NCI-H1092 (cell line): Measurements from ENCODE around the gene ZNF365.
"Not testable (repeated sequence)": the region's sequence is repeated elsewhere in the genome, so short reads cannot be mapped to it uniquely, and the experiment has no call there.

ENCODE experiments used
- DNase-seq: peaks from one replicate; lab custom pipeline; 2025; lab: John Stamatoyannopoulos, UW

The ZNF365 gene

DNA sequence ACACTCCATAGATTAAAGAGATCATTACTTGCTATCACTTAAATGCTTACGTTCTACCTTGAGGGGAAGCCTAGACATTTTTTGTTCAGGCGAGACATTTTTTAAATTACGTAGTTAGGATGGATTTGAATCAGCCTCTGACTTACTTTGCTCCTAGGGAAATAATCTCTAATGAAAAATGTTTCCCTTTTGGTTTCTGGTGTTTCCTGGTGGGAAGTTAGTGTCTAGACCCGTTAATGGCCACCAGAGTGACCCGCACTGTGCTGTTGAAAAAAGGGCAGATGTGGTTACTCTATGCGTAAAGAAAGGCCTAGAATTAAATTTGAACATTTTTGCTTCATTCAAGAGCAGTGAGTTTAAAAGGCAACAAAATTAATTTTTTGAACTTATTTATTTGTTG is 3.8 kb downstream of the ZNF365 start:
- DNase-seq = no peak

DNA sequence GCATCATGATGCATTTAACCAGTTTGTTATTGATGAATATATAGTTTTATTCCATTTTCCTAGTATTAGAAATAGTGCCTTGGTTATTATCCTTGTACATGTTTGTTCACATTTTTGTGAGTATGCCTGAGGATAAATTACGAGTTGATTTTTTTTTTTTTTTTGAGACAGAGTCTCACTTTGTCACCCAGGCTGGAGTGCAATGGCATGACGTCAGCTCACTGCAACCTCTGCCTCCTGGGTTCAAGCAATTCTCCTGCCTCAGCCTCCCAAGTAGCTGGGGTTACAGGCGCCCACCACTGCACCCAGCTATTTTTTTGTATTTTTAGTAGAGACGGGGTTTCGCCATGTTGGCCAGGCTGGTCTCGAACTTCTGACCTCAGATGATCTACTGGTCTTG is 4.7 kb downstream of the ZNF365 start:
- not testable (repeated sequence) for DNase-seq

DNA sequence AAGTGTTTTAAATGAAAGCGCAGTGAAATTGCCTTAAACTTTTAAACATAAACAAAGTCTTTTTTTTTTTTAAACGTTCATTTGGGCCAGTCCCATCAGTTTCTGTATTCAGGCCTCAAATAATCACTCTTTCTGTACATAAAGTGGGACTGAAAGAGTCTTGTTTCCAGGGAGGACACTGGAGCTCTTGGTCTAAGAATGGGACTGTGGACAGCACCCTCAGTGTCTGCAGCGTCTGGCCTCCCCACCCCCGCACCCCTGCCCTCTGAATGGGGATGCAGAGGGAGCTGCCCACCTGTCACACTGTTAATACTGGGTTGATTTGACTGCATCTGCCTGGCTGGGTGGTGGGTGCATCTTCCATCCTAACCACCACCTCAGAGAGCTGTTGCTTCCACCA is 5.2 kb downstream of the ZNF365 start:
- DNase-seq = no peak

DNA sequence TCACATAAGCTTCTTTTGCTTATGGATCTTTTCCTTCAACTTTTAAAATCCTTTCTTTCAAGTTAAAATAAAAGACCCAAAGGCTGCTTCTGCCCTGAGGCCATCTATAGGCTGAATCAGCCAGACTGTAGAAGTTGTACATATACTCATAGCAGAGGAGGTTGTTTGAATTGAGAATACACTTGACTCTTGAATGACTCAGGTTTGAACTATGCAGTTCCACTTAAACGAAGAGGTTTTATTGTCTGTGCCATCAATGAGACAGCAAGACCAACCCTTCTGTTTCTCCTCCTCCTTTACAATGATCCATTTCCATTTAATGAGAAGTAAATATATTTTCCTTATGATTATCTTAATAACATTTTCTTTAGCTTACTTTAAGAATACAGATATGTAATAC is 5.8 kb downstream of the ZNF365 start:
- no peak for DNase-seq

DNA sequence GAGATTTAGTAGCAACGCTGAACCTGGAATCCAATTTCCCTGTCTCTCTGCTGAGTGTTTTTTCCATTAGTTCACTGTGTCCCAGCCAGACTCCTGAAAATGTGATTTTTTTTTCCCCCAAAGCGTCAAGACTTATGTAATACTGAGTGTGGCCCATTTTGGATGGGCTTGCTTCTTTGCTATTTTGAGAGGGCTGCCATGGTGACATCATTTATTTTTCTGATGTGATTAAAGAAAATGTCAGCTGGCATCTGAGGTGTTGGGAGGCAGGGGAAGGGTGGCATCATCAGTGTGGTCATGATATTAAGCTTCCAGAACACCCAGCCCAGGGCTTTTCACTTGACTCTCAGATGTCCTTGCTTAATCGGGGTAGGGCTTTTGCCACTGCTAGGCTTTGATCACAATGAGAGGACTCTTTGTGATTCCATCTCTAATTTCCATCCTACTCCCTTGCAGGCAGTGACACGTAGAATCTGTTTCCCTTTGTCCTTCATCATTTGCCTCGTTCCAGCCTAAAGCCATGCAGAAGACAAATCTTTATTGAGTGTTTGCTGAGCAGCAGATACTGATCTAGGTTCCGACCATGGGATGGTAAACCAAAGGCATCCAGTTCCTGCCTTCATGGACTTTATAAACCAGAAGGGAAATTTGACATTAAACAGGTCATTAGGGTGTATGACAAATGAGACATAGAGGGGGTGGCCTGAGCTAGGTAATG is 7.4 kb downstream of the ZNF365 start:
- no peak for DNase-seq

DNA sequence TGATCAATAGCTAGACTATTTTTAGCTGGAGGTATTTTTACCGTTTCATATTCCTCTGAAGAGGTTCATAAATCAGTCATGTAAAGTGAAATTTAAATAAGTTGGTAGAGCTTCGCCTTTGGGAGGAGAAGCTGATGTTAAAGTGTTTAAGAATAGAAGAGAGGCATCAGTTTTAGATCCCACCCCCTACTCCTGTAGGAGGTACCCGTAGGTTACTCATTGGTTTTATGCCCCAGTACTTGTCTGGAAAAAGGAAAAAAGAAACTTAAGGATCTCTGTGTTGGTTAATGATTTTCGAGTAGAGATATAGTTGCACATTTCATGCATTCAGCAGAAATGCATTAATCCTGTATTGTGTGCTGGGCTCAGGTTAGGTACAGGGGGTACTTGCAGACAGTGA is 8.7 kb downstream of the ZNF365 start:
- DNase-seq = no peak

DNA sequence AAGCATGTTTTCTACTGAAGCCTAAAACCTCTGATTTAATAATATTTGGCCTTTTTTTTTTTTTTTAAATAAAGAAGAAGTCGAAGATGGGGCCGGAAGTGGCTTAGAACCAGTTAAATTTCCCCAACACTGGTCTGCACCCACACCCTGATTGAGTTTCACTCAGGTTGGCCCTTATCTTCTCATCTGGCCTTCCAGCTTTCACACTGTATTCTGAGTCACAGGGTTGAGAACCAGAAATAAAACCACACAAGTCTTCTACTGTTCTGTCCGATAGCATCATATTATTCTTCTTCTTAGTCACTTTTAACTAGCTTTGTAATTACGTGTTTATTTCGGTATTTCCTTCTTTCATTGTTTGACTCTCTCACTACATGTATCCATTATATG is 9.9 kb downstream of the ZNF365 start:
- DNase-seq = no peak

DNA sequence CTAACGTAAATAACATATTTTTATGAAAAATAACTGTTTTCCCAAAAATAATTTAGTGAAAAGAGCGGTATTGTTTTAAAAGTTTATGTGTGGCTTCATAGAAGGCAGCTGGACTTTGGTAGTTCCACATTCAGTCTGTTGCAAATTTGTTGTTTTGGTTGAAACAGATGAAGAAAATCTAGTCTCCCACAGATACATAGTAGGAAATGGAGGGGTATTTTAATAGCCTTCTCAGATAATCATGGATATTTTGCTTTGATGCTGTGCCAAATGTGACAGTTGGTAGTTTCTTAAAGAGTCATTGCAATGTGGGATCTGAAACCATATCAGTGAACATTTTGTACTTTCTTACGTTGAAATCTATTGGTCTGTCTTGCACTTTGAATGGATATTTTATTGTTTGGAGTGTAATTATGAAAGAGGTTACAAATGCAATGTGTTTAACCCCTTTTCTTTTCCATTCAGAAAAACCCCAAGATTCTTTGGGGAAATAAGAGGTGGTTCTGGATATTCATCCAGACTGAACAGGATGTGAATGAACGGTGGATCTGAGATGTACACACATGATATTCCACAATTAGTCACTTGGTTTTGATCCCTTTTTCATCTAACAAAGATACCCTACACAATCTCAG is 10.4 kb downstream of the ZNF365 start:
- DNase-seq = no peak

DNA sequence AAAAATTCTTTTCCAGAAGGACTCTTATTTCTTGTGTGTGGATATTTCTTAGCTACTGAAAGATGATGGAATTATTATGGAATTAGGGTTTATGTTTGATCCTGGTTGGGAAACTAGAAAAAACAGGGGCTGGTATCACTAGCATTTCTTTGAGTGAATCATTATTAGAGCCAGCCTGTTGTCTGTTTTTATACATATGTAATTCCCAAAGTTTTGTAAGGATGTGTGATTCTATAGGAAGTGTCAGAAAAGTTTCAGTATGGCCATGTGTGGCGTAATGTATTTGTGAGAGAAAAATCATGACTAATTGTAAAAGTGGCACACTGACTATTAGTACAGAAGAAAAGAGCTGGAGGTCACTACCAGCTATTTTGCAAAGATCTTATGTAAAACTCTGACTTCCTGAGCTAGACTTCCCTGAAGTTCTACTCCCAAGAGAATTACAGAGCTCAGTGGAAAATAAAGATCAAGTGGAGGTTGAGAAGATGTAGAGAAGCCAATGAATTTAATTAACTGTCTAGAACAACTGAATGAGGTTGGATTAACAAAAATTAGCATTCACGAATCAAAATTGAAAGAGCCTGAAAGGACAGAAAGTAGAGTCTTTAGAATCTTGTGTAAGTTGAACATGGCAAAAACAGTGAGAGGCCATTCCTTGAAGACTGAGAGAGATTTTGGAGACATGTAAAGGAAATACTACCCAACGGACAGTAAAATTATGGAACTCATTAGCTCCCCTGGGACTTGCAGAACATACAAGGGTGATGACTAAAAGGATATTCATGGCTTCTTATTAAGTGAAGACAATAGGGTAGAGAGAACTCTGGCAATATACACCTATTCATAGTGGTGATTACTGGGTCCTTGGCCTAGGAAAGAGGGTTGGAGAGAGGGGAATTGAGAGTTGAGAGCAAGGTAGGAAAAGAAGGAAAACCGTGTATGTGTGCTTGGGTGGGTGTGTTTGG is 12.5 kb downstream of the ZNF365 start:
- no peak for DNase-seq

DNA sequence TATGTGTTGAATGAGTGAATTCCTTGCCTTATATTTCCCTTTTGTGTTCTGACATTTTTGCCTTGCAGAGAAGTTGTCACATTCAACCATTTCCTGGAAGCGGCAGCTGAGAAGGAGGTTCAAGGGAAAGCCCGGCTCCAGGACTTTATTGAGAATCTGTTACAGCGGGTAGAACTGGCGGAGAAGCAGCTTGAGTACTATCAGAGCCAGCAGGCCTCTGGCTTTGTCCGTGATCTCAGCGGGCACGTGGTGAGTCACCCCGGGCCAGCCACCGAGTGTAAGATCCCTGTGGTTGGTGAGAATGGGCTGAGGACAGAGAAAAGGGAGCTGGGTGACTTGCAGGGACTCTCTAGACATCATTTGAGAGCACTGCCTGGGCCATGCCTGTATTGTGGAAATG is 14.2 kb downstream of the ZNF365 start:
- DNase-seq = no peak

DNA sequence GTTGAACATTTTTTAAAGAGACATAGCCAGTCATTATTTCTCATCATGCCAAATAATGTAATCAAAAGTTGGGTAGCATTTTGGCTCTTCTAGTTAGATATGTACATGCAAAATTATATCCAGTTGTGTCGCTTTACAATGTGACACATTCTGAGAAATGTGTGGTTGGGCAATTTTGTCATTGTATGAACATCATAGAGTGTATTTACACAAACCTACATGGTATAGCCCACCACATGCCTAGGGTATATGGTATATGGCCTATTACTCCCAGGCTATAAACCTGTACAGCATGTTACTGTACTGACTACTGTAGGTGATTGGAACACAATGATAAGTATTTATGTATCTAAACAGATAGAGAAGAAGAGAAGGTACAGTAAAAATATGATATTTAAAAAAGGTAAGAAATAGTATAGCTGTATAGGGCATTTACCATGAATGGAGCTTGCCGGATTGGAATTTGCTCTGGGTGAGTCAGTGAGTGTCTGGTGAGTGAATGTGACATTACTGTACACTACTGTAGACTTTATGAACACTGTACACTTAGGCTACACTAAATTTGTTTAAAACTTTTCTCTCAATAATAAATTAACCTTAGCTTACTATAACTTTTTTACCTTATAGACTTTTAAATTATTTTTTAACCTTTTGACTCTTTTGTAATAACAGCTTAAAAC is 16.5 kb downstream of the ZNF365 start:
- DNase-seq = no peak

DNA sequence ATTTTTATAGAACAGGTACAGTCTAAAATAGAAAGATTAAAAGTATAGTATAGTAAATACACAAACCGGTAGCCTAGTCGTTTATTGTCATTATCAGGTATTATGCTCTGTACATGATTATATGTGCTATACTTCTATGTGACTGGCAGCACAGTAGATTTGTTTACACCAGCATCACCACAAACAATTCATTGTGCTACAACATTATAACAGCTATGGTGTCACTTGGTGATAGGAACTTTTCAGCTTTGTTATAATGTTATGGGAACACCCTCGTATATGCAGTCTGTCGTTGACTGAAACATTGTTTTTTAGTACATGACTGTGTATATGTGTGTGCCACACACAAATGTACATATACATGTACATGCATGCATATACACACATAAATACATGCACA is 19.1 kb downstream of the ZNF365 start:
- DNase-seq = no peak

DNA sequence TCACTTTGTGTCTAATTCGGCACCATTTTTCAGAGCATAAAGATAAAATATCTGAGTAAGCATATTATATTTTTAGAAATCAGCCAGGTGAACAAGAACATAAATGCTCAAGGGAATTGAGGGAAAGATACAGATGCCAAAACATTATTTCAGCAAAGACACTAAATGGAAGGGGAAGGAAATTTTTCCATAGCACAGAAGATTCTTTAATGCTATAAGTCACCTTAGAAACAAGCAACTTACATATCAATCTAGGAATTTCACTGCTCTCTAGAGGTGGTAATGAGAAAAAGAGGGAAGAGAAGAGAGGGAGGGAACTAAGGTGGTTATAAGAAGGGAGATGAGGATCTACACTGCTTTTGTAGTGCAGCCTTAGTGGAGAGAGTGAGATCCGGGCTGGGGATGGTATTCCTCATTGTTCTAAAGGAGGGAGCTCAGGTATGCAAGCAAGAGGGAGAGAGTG is 20.4 kb downstream of the ZNF365 start:
- DNase-seq = no peak

DNA sequence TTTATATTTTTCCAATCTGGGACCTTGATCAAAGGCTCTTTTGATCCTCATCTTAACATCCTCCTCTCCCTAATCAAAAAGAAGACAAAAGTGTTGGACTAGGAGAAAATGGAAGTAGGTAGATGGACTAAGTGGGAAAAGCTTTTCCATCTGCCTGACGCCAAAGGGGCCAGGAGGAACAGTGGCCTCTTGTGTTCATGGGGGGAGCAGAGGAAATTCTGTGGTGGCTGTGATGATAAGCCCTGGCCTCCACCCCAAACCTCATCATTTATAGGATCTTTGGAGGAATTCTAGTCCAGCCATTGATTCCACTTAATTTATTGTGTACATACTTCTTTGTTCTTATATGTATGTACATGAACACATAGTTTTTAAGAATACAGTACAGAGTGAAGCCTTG is 21.7 kb downstream of the ZNF365 start:
- no peak for DNase-seq

DNA sequence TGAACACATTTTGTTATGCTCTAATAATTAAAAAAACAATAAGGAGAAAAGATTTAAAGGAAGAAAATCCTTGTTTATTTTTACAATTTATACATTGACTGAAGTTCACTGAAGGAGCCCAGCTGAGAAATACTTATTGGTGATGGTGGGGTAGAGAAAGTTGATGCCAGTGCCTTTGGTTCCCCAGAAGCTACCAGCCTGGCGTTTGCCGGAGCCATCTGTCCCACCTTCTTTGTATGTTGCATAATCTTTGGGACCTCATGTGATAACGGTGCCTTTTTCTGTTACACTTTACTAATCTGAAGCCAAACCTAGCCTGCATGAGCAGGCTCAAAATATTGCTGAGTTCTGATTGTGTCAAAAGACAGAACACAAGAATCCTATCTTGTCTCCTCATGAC is 22.7 kb downstream of the ZNF365 start:
- DNase-seq = no peak

DNA sequence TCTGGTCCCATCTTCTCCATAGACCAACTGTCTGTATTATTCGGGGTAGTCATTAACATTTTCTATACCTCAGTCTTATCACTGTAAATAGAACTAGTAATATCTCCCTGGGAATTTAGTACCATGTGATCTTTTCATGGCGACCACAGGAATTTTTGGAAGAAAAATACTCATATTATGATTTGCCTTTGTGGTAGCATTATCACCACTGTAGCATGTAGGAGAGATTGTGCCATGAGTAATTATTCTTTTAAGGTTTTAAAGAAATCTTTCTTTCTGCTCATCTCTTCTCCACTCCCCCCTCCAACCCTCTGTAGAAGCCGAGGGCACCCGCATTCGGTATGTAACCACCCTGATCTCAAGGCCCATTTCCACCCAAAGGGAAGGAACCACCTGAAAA is 25.0 kb downstream of the ZNF365 start:
- DNase-seq = no peak

DNA sequence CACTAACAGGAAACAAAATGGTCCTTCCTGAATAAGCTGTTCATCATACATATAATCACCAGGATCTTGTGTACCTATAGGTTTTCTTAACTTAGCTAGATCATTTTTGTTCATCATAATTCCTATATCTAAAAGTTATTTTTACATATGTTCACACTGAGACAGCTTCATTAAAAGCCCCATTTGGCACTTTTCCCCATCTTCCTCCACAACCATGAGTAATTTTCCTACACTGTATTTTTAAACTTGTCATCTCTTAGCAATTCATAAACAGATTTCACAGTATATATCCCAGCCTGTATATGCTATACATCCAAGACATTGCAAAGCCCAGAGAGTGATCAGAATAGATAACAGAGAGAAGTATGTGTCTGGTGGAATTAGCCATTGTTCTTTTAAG is 28.3 kb downstream of the ZNF365 start:
- DNase-seq = no peak

DNA sequence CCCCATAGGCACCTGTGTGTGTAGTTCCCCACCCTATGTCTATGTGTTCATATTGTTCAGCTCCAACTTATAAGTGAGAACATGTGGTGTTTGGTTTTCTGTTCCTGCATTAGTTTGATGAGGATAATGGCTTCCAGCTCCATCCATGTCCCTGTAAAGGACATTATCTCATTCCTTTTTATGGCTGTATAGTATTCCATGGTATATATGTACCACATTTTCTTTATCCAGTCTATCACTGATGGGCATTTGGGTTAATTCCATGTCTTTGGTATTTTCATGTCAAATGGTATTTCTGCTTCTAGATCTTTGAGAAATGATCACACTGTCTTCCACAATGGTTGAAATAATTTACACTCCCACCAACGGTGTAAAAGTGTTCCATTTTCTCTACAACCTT is 36.4 kb downstream of the ZNF365 start:
- not testable (repeated sequence) for DNase-seq

DNA sequence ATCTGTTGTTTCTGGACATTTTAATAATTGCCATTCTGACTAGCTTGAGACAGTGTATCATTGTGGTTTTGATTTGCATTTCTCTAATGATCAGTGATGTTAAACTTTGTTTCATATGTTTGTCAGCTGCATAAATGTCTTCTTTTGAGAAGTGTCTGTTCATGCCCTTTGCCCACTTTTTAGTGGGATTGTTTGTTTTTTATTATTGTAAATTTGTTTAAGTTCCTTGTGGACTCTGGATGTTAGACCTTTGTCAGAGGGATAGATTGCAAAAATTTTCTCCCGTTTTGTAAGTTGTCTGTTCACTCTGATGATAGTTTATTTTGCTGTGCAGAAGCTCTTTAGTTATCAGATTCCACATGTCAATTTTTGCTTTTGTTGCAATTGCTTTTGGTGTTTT is 36.8 kb downstream of the ZNF365 start:
- not testable (repeated sequence) for DNase-seq

DNA sequence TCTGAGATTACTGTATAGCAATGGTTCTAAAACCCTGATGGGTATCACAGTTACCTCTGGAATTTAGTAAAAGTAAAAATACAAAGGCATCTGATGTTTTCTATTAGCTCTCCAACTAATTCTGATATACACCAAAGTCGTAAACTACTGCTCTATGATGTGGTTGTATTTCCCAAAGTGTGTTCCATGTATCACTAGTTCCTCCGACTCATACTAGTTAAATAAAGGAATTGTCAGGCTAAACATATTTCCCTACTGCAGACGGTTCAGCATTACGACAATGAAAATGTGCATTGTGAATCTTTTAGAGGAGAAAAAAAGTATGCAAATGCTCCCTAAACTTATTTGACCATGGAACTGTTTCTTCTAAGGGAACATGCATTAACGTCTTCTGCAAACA is 38.9 kb downstream of the ZNF365 start:
- no peak for DNase-seq

DNA sequence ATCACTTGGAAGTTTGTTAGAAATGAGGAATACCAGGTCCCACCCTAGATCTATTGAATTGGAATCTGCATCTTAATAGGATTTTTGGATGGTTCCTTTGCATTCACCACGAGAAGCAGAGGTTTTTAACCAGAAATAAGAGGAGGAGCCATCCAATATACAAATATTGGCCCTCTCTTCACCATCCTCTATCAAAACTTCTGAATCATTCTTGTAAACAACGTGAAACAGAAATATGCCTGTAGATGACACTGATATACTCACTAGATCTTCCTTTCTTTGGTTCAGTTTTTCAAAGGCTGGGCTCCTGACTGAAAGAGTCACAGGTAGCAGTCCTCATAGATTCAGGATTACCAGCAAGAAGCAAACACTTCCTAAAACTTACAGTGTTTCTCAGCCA is 39.5 kb downstream of the ZNF365 start:
- no peak for DNase-seq

DNA sequence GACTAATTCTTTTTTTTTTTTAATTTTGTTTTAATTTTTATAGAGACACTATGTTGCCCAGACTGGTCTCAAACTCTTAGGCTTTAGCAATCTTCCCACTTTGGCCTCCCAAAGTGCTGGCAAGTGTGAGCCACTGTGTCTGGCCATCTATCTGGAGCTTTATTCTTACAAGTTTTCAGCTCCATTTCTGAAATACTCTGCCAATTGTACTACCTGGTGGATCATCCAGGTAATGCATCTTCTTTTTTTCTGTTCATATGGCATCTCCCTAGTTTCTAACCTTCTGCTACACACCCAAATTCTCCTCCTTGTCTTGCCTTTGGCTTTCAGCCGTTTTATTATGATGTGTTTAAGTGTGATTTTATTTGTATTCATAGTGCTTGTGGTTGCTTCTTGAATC is 40.2 kb downstream of the ZNF365 start:
- DNase-seq = no peak
